Erythroblast (primary cell): ENCODE results near the gene ORAI2.

Experiments
- GATA1 ChIP-seq: IDR thresholded peaks from 2 replicates; pipeline ENCODE4 v1.6.1; 2011; ENCODE audit warnings: low read depth, mild to moderate bottlenecking, control low read depth, low read length, moderate library complexity
- POLR2A ChIP-seq: IDR thresholded peaks from 2 replicates; pipeline ENCODE4 v1.6.1; 2011; ENCODE audit warnings: mild to moderate bottlenecking, low read length

DNA sequence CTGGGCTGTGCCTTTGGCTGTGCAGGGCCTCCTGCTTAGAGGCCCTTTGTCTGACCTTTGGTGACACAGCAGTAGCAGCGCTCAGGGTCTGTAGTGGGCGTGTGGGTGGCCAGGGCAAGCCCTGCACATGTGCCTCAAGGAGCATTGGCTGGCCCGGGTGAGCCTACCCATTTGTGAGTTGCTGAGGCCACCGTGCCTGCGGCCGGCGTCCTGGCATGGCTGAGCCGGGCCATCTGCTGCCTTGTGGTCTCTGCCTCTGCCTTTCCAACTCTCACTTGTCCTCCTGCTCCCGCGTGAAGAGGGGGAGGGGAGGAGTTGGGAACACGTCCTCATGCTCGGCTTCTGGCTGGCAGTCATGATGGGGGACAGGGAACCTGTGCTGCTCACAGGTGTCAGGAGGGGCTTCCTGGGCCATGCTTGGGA lies 9.2 kb upstream of the ORAI2 start:
- TF ChIP-seq POLR2A (no peak), GATA1 (no peak)
